HT-29 (cell line): ENCODE results near the gene PLCXD3. TPM values are rescaled to one million over a fixed set of nuclear protein-coding genes. Genes with fewer than 3 reads are reported as not detected.
"Not testable (repeated sequence)": the region's sequence is repeated elsewhere in the genome, so short reads cannot be mapped to it uniquely, and the experiment has no call there.

Experiments used
- DNase-seq: peaks from one replicate; pipeline ENCODE4 v3.0.0-alpha.2; 2015; ENCODE audit warnings: low spot score
- total RNA-seq: library from RNA; depleted of rRNA; stranded (reverse); fragments of >200 nt; shearing (Covaris generic); gene quantifications from 2 replicates; pipeline ENCODE4 v1.2.3, GENCODE V29; 2014

The PLCXD3 gene
- total RNA-seq, 1 experiment from 2014 or later: not detected

DNA sequence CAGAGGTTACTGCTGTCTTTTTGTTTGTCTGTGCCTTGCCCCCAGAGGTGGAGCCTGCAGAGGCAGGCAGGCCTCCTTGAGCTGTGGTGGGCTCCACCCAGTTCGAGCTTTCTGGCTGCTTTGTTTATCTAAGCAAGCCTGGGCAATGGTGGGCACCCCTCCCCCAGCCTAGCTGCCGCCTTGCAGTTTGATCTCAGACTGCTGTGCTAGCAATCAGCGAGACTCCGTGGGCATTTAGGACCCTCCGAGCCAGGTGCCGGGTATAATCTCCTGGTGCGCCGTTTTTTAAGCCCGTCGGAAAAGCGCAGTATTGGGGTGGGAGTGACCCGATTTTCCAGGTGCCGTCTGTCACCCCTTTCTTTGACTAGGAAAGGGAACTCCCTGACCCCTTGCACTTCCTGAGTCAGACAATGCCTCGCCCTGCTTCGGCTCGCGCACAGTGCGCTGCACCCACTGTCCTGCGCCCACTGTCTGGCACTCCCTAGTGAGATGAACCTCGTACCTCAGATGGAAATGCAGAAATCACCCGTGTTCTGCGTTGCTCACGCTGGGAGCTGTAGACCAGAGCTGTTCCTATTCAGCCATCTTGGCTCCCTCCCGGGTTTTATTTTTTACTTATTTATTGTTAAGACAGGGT lies 16.8 kb downstream of the PLCXD3 start:
- DNase-seq: not testable (repeated sequence)

DNA sequence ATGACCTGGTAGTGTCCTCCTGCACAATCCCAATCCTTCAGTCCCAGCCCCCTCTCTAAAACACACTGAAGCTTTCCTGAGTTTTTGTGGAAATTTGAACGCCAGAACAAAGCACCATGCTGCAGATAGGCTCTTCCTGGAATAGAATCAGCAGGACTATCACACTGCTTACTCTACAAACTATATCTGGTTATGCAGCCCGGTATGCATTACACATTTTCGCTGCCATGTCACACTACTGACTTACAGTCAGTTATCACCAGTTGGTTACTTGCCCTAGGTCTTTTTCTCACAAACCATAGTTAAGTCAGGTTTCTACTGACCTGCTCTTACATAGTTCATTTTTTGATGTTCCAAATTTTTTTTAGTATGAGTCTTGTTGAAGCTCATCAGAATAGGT lies 24.9 kb downstream of the PLCXD3 start:
- no peak for DNase-seq

DNA sequence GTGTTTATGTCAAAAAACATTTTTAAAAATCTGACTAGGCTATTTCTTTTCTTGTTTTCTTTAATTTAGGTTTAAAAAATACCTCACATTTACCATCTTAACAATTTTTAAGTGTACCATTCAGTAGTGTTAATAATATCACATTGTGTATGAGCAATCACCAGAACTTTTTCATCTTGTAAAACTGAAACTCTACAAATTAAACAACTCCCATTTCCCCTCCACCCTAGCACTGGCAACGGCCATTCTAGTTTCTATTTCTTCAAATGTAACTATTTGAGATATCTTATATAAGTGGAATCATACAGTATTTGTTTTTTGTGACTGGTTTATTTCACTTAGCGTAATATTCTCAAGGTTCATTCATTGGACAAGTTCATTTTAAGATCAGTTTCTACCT lies 27.7 kb downstream of the PLCXD3 start:
- DNase-seq: no peak

- no peak for DNase-seq
These were observed 28.2 kb downstream of the PLCXD3 start for GRCh38 chr5:41482173-41482572.

DNA sequence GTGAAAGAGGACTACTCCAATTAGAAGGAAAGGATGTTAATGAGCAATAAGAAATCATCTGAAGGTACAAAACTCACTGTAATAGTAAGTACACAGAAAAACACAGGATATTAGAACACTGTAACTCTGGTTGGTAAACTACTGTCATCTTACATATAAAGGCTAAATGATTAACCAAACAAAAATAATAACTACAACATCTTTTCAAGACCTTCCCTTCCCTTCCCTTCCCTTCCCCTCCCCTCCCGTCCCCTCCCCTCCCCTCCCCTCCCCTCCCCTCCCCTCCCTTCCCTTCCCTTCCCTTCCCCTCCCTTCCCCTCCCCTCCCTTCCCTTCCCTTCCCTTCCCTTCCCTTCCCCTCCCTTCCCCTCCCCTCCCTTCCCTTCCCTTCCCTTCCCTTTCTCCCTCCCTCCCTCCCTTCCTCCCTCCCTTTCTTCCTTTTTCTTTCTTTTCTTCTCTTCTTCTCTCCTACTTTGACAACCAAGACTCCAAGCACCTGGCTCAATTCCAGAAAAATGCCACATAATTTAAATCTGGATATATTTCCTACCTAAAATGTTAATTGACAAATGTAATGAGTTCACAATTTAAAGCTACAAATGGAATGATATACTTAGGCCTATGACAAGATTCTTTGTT lies 38.7 kb downstream of the PLCXD3 start:
- DNase-seq: not testable (repeated sequence)

DNA sequence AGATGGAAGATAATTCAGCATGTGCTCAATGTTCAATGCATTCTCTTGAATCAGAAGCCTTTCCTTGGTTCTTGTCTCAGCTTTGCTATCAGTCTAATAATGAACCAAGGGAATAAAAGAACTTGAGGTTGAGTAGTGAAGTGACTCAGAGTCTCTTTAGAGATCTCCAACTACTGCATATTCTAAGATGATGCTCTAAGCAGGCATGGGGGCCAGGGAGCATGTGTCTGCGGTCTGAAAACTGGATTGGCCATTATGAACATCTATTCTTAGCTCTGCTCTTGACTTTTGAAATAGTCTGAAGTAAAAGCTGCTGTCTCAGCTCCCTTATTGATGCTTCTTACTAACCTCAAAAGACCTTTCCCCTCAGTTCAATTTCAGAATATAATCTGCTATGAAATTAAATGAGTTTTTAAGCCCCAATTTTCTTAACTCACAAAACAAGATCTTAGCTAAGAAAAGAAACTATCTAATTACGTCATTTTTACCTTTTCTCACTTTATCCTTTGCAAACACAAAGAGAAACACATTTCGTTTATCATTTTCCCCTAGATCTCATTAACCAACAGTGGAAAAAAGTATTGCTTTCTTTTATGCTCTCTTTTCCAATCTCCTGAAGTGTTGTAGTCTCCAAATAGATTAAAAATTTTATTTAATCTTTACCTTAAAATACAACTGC lies 44.8 kb downstream of the PLCXD3 start:
- DNase-seq: no peak

GRCh38 chr5:41459557-41459956 lies 50.8 kb downstream of the PLCXD3 start:
- DNase-seq: no peak

DNA sequence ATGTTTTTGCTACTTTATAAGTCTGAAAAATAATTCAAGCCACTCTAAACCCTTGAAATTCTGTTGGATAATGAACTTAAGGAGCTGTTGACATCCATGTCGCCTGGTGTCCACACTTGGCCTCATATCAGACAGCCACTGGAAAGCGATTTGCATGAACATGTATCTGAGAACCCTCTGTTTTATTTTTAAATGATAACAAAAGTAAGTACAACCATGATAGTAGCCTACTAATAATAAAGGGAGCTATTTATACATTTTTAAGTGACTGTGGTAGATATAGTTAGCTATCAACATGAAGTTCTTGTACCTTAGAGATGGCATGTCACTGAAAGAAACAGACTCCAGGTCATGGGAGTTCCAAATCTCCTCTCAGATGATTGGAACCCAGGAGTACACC lies 53.3 kb downstream of the PLCXD3 start:
- DNase-seq: no peak

DNA sequence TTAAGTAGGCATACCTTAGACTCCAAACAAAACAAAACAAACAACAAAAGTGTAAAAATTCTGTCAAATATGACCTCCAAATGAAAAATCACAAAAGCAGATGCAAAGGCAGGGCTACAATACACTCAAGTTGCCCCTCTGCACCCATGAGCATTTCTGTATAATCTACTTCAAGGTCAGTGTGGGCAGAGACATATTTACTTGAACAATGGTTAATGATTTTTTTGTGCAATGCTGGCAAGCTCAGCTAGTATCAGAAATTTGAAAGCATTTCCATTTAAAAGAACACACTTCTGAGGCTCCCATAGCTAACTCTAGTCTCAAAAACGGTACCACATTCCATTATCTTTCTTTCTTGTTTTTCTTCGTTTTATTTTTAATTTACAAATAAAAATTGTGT lies 57.9 kb downstream of the PLCXD3 start:
- DNase-seq: no peak

- DNase-seq: no peak
These were observed 62.5 kb downstream of the PLCXD3 start for GRCh38 chr5:41447650-41448510.

DNA sequence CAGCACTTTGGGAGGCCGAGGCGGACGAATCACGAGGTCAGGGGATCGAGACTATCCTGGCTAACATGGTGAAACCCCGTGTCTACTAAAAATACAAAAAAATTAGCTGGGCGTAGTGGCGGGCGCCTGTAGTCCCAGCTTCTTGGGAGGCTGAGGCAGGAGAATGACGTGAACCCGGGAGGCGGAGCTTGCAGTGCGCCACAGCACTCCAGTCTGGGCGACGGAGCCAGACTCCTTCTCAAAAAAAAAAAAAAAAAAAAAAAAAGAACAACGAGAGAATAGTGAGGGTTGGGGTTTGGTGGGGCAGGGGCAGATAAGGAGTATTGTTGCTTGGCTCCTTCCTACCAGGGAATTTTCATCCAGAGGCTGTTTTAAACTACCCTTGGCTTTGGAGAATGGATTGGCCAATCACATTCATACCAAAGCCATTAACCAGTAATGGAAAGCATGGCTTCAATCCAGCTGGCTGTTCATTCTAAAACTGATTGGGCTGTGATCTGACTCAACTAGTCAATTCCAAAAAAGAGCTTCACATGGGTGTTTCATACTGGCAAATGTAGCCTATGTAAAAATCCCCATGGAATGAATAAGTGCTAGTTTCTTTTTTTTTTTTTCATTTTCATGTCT lies 64.4 kb downstream of the PLCXD3 start:
- no peak for DNase-seq

- no peak for DNase-seq
These were observed 75.1 kb downstream of the PLCXD3 start for GRCh38 chr5:41435276-41435675.

DNA sequence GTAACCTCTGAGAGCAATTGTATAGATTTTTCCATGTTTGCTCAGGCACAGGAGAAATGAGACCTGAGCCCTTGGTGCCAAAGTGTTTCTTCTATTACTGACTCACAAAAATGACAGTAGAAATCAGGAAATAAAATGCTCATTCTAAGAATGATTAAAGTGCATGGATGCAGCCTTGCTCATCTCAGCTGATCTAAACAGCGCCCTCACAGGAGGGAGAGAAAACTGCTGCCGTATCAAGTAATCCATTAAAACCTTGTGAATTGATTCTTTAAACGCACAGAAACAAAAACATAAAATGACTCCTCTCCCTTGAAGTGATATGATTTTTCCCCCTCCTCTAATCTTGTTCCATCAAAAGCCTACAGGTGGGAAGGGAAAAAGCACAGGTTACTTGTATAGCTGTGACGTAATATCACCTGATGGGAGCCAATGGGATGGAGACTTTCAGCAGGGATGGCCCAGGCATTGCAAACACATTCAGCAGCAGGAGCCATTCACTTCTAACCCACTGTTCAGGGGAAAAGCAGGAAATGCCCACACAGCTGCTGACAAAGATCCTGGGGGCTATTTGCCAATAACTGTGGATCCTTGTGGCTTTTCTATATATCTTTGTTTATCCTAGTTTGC lies 76.7 kb downstream of the PLCXD3 start:
- DNase-seq: no peak

DNA sequence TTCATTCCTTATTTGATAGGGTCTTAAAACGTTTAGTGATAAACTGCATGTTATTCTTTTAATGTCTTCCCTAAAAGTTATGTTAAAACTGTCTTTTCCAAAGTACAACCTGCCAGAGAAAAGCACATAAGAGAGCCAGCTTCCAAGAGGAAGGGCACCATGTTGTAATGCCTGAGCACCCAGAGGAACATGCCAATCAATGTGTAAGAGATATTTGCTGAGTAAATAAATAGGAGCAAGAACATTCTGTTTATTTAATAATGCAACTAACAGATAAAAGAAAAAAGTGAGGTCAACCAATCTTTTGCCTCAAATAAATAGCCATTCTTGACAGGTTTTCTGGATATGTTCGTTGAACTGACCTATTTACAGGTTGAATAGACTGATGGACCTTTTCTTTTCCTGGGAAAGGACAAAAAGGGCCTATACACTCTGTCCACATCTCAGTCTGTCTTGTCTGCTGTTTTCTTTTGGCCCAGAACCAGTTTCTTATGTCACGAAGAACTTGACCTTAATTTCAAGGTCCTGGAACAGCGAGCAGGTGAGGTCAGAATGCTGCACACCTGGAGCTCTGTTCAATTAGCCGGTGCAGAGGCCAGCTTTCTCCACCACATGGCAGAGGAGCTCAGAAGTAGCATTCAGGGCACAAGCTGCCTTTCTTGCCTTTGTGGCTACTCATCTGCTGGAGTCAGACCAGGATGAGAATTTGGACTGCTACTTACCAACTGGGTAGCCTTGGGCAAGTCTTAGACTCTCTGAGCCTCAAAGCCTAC lies 77.7 kb downstream of the PLCXD3 start:
- no peak for DNase-seq

DNA sequence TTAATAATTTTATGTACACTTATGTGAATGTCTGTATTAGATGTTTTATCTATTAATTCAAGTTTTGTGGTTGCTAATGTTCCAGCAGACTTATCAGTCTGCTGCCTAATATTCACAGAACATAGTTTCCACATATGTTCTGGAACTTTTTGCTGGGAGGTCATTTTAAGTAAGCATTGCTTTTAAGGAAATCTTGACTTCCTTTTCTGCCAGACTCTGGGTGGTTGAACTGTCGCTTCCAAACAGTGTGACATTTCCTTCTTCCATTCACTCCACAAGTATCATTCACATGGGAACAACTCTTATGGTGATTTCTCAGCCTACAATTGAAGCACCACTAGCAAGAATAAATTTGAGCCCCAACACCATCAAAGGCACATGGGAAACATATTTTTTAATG lies 82.9 kb downstream of the PLCXD3 start:
- DNase-seq: no peak

DNA sequence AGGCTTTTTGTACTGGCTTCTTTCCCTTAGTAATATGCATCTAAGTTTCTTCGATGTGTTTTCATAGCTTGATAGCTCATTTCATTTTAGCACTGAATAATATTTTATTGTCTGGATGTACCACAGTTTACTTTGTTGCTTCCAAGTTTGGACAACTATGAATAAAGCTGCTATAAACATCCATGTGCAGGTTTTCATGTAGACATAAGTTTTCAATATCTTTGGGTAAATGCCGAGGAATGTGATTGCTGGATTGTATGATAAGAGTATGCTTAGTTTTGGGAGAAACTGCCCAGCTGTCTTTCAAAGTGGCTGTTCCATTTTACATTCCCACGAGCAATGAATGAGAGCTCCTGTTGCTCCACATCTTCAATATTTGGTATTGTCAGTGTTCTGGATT lies 84.7 kb downstream of the PLCXD3 start:
- DNase-seq: no peak

GRCh38 chr5:41420492-41421067 lies 89.8 kb downstream of the PLCXD3 start:
- DNase-seq: no peak

- no peak for DNase-seq
These were observed 92.0 kb downstream of the PLCXD3 start for GRCh38 chr5:41418220-41419031.

DNA sequence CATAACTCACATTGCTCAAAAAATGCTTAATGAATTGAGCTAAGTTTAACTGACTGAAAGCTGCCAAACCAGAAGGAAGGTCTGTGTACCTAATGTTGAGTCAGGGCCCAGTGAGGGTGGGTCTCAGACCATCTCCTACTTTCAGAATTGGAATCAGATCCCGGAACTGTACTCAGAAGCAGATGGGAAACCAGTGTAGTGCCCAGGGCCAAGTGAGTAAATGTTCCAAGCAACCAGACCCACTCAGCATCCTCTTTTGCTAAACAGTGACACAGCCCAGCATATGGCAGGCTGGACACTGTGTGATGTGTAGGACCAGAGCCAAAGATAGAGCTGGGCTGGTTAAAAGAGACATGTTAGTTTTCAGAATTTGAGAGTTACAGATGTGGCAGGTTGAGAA lies 94.1 kb downstream of the PLCXD3 start:
- DNase-seq: no peak
